ENCODE data around the gene CEP192. TPM values are rescaled to one million over a fixed set of nuclear protein-coding genes. Genes with fewer than 3 reads are reported as not detected.

Gene CEP192
- total RNA-seq, 4 donors from 2014 or later: 35.3 to 80.3 (median 66.6) TPM

DNA sequence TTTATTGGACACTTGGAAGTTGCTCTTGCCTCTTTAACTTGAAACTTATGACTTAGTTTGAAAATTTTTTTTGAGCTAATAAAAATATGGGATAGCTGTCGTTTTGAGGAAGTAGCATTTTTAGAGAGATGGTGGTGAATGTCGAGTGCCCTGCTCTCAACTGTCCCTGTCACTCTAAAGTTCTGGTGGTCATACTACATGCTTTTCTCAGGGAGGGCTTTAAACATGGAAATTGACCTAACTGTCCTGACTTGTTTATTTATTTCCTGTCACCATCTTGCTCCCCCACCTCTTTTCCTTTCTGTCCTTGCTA lies 16.0 kb downstream of the CEP192 start:
- Histone ChIP-seq H3K9me3 (no peaks in the 10 kb centered on the region), H3K27ac (no peak overlapping the region), H3K27me3 (no peaks in the 10 kb centered on the region), H3K4me3 (no peak overlapping the region), H3K4me1 (no peaks in the 10 kb centered on the region), H3K36me3 (no peaks in the 10 kb centered on the region)
- DNase-seq: no peak
- TF ChIP-seq CTCF (IDR thresholded peaks at IDR 0.05) (no peak), POLR2A (IDR thresholded peaks at IDR 0.05) (no peak)
- intact Hi-C loops (cut with DNase I; ENCODE audit: low total_unique reads): no loop called here

GRCh38 chr18:13011719-13012118 lies 20.6 kb downstream of the CEP192 start:
- H3K9me3 ChIP-seq: no peaks in the 10 kb centered on the region
- TF ChIP-seq CTCF (IDR thresholded peaks at IDR 0.05) (no peak), POLR2A (IDR thresholded peaks at IDR 0.05) (no peak)
- H3K4me3 ChIP-seq: no peak overlapping the region
- intact Hi-C loops (cut with DNase I; ENCODE audit: low total_unique reads): no loop called here
- H3K36me3 ChIP-seq: no peaks in the 10 kb centered on the region
- H3K4me1 ChIP-seq: no peaks in the 10 kb centered on the region
- no peak for DNase-seq
- no peak overlapping the region for H3K27ac ChIP-seq
- no peaks in the 10 kb centered on the region for H3K27me3 ChIP-seq

DNA sequence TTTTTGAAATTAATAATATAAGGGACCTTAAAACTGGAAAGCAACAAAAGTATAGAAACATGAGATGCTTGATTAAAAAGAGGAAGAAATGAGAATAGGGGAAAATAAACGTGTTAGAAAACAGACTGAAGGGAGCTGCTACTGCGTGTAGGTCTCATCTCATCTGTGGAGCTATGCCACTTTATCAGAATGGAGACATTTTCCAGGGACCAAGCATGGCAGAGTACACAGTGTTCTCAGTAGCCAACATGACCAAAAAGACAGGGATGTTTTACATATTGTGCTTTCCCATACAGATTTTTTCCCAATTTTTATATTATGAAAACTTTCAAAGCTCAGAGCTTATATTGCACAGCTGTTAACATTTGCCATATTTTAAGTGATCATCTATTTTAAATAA lies 23.1 kb downstream of the CEP192 start:
- no peak for DNase-seq
- Histone ChIP-seq H3K4me3 (no peak overlapping the region), H3K4me1 (no peaks in the 10 kb centered on the region), H3K27me3 (no peaks in the 10 kb centered on the region), H3K9me3 (no peaks in the 10 kb centered on the region), H3K27ac (no peak overlapping the region), H3K36me3 (no peaks in the 10 kb centered on the region)
- intact Hi-C loops (cut with DNase I; ENCODE audit: low total_unique reads): no loop called here
- TF ChIP-seq POLR2A (IDR thresholded peaks at IDR 0.05) (no peak), CTCF (IDR thresholded peaks at IDR 0.05) (no peak)

- Histone ChIP-seq H3K4me1 (no peaks in the 10 kb centered on the region), H3K27ac (no peak overlapping the region), H3K36me3 (no peaks in the 10 kb centered on the region), H3K27me3 (no peaks in the 10 kb centered on the region), H3K9me3 (no peaks in the 10 kb centered on the region), H3K4me3 (no peak overlapping the region)
- intact Hi-C loops (cut with DNase I; ENCODE audit: low total_unique reads): no loop called here
- no peak for DNase-seq
- no peak for TF ChIP-seq CTCF (IDR thresholded peaks at IDR 0.05)
- no peak for TF ChIP-seq POLR2A (IDR thresholded peaks at IDR 0.05)
Measured at GRCh38 chr18:13014818-13015217, 23.7 kb downstream of the CEP192 start.

- H3K9me3 ChIP-seq: no peaks in the 10 kb centered on the region
- no peak overlapping the region for H3K4me3 ChIP-seq
- no peaks in the 10 kb centered on the region for H3K4me1 ChIP-seq
- DNase-seq: no peak
- intact Hi-C loops (cut with DNase I; ENCODE audit: low total_unique reads): no loop called here
- H3K36me3 ChIP-seq: no peaks in the 10 kb centered on the region
- TF ChIP-seq POLR2A (IDR thresholded peaks at IDR 0.05) (no peak), CTCF (IDR thresholded peaks at IDR 0.05) (no peak)
- H3K27ac ChIP-seq: no peak overlapping the region
- no peaks in the 10 kb centered on the region for H3K27me3 ChIP-seq
Measured at GRCh38 chr18:13017247-13017875, 26.2 kb downstream of the CEP192 start.

Measured in uterus (tissue), 4 donors.